H9 (cell line): ENCODE results near the gene FNDC8. TPM values are rescaled to one million over a fixed set of nuclear protein-coding genes. Genes with fewer than 3 reads are reported as not detected.
A peak's percentile ranks its signal among the peaks of the same experiment; 100 is the strongest.

Experiments used
- DNase-seq: peaks from one replicate; pipeline ENCODE4 v3.0.0-alpha.2; 2017
- H2AFZ ChIP-seq: one replicate; pipeline ENCODE4 v1.6.1; 2013; ENCODE audit warnings: mild to moderate bottlenecking, low read length, control low read depth, moderate library complexity
- H2AK5ac ChIP-seq: 2 replicates; pipeline ENCODE4 v1.6.1; 2013; ENCODE audit warnings: low read length, control low read depth, mixed read lengths; ENCODE audit not compliant: insufficient read length
- H2BK120ac ChIP-seq: one replicate; pipeline ENCODE4 v1.6.1; 2013; ENCODE audit warnings: low read depth, mild to moderate bottlenecking, low read length, control low read depth, inconsistent platforms; ENCODE audit not compliant: poor library complexity, severe bottlenecking
- H2BK12ac ChIP-seq: 2 replicates; pipeline ENCODE4 v1.6.1; 2013; ENCODE audit warnings: low read length, control low read depth, mixed read lengths, low read depth; ENCODE audit not compliant: insufficient read length
- H2BK15ac ChIP-seq: 2 replicates; pipeline ENCODE4 v1.6.1; 2013; ENCODE audit warnings: low read depth, low read length, control low read depth
- H2BK20ac ChIP-seq: one replicate; pipeline ENCODE4 v1.6.1; 2013; ENCODE audit warnings: low read depth, mild to moderate bottlenecking, low read length, control low read depth, inconsistent platforms; ENCODE audit not compliant: poor library complexity, severe bottlenecking
- H2BK5ac ChIP-seq: 2 replicates; pipeline ENCODE4 v1.6.1; 2013; ENCODE audit warnings: low read length, control low read depth, mixed read lengths; ENCODE audit not compliant: insufficient read length
- H3K14ac ChIP-seq: 2 replicates; pipeline ENCODE4 v1.6.1; 2013; ENCODE audit warnings: low read length, control low read depth; ENCODE audit not compliant: insufficient read depth
- H3K18ac ChIP-seq: 2 replicates; pipeline ENCODE4 v1.6.1; 2013; ENCODE audit warnings: low read depth, mild to moderate bottlenecking, mixed read lengths, low read length, control low read depth; ENCODE audit not compliant: insufficient read length
- H3K23ac ChIP-seq: 2 replicates; pipeline ENCODE4 v1.6.1; 2013; ENCODE audit warnings: low read length, control low read depth, mixed read lengths, low read depth; ENCODE audit not compliant: insufficient read length
- H3K23me2 ChIP-seq: 2 replicates; pipeline ENCODE4 v1.6.1; 2013; ENCODE audit warnings: low read depth, mild to moderate bottlenecking, mixed read lengths, low read length, control low read depth; ENCODE audit not compliant: insufficient read length, poor library complexity, severe bottlenecking
- H3K27ac ChIP-seq: 2 replicates; pipeline ENCODE4 v1.5.1; 2013; ENCODE audit warnings: low read length, control low read depth, mixed read lengths, low read depth; ENCODE audit not compliant: insufficient read length
- H3K27me3 ChIP-seq: 2 replicates; pipeline ENCODE4 v1.6.1; 2013; ENCODE audit warnings: low read length, control low read depth, inconsistent platforms; ENCODE audit not compliant: insufficient read depth
- H3K4ac ChIP-seq: 2 replicates; pipeline ENCODE4 v1.6.1; 2013; ENCODE audit warnings: low read depth, mild to moderate bottlenecking, control low read depth, inconsistent platforms, low read length, moderate library complexity
- H3K4me1 ChIP-seq: 2 replicates; pipeline ENCODE4 v1.6.1; 2013; ENCODE audit warnings: low read length, control low read depth, inconsistent platforms; ENCODE audit not compliant: insufficient read depth
- H3K4me2 ChIP-seq: 2 replicates; pipeline ENCODE4 v1.6.1; 2013; ENCODE audit warnings: low read length, control low read depth, mixed read lengths; ENCODE audit not compliant: insufficient read length, insufficient read depth
- H3K56ac ChIP-seq: 2 replicates; pipeline ENCODE4 v1.6.1; 2013; ENCODE audit warnings: low read depth, mild to moderate bottlenecking, mixed read lengths, low read length, control low read depth; ENCODE audit not compliant: insufficient read length
- H3K79me1 ChIP-seq: 2 replicates; pipeline ENCODE4 v1.6.1; 2013; ENCODE audit warnings: low read depth, mild to moderate bottlenecking, moderate library complexity, low read length, control low read depth, inconsistent platforms; ENCODE audit not compliant: insufficient read depth, poor library complexity, severe bottlenecking
- H3K79me2 ChIP-seq: 2 replicates; pipeline ENCODE4 v1.6.1; 2013; ENCODE audit warnings: low read length, control low read depth, inconsistent platforms; ENCODE audit not compliant: insufficient read depth
- H3K9ac ChIP-seq: 2 replicates; pipeline ENCODE4 v1.6.1; 2013; ENCODE audit warnings: low read length, control low read depth, mixed read lengths; ENCODE audit not compliant: insufficient read length; ENCODE audit errors: extremely low read depth
- H3K9me3 ChIP-seq: one replicate; pipeline ENCODE4 v1.6.1; 2013; ENCODE audit warnings: low read depth, low read length, inconsistent platforms; ENCODE audit not compliant: control insufficient read depth
- H3T11ph ChIP-seq: one replicate; pipeline ENCODE4 v1.6.1; 2013; ENCODE audit warnings: mild to moderate bottlenecking, low read length, control low read depth, inconsistent platforms
- H4K20me1 ChIP-seq: one replicate; pipeline ENCODE4 v1.6.1; 2013; ENCODE audit not compliant: control insufficient read depth, insufficient read length, insufficient read depth
- H4K5ac ChIP-seq: 2 replicates; pipeline ENCODE4 v1.6.1; 2013; ENCODE audit warnings: low read depth, mild to moderate bottlenecking, mixed read lengths, low read length, control low read depth; ENCODE audit not compliant: insufficient read length
- H4K8ac ChIP-seq: replicated peaks from 2 replicates; pipeline ENCODE4 v1.6.1; 2013; ENCODE audit warnings: low read length, control low read depth, mixed read lengths, low read depth; ENCODE audit not compliant: insufficient read length
- H4K91ac ChIP-seq: 2 replicates; pipeline ENCODE4 v1.6.1; 2013; ENCODE audit warnings: low read depth, mild to moderate bottlenecking, moderate library complexity, mixed read lengths, low read length, control low read depth; ENCODE audit not compliant: insufficient read length
- H3K27ac Mint-ChIP-seq, 3 experiments: 2 replicates in 2 of 3; 3 replicates in 1 of 3; pipeline ENCODE4 v1.8.0; 2020 to 2021; ENCODE audit warnings: mixed read lengths in 3 of 3, mild to moderate bottlenecking in 1 of 3, moderate library complexity in 1 of 3
- H3K27me3 Mint-ChIP-seq: 2 replicates; pipeline ENCODE4 v1.8.0; 2021; ENCODE audit warnings: low read depth, mild to moderate bottlenecking, moderate library complexity, mixed read lengths
- H3K36me3 Mint-ChIP-seq, 3 experiments: 2 replicates in 2 of 3; 3 replicates in 1 of 3; pipeline ENCODE4 v1.8.0; 2020 to 2021; ENCODE audit warnings: low read depth in 3 of 3, mixed read lengths in 3 of 3; ENCODE audit not compliant: insufficient read depth in 1 of 3
- H3K4me1 Mint-ChIP-seq, 2 experiments: 2 replicates each; pipeline ENCODE4 v1.8.0; 2020; ENCODE audit warnings: mixed read lengths in 2 of 2
- H3K4me3 Mint-ChIP-seq, 2 experiments: 2 replicates in 1 of 2; 3 replicates in 1 of 2; pipeline ENCODE4 v1.8.0; 2020 to 2021; ENCODE audit warnings: mild to moderate bottlenecking in 2 of 2, mixed read lengths in 2 of 2, moderate library complexity in 1 of 2
- H3K9me3 Mint-ChIP-seq, 2 experiments: 2 replicates in 1 of 2; 3 replicates in 1 of 2; pipeline ENCODE4 v1.8.0; 2020; ENCODE audit warnings: mild to moderate bottlenecking in 2 of 2, mixed read lengths in 2 of 2, moderate library complexity in 1 of 2
- WGBS: extraction: QIAGEN DNeasy Blood & Tissue Kit; methylation state at CpG from one replicate; pipeline ENCODE4 v1.1.7; 2013; ENCODE audit warnings: missing lambda C conversion rate, low lambda C conversion rate, mixed read lengths; ENCODE audit not compliant: insufficient read length; ENCODE audit errors: extremely low coverage; 5-methylcytosine and 5-hydroxymethylcytosine counted together
- total RNA-seq: library from RNA; stranded (reverse); gene quantifications from 2 replicates; pipeline ENCODE4 v1.2.1, GENCODE V29; 2021
- TF ChIP-seq, protein P1 (sequence below): fragments of 200-600 bp; sonication (generic); conservative IDR thresholded peaks from 3 replicates; pipeline ENCODE4 v1.8.0; 2021; ENCODE audit warnings: antibody characterized with exemption, mild to moderate bottlenecking

The FNDC8 gene
- total RNA-seq, 1 experiment from 2014 or later, result not detected

DNA sequence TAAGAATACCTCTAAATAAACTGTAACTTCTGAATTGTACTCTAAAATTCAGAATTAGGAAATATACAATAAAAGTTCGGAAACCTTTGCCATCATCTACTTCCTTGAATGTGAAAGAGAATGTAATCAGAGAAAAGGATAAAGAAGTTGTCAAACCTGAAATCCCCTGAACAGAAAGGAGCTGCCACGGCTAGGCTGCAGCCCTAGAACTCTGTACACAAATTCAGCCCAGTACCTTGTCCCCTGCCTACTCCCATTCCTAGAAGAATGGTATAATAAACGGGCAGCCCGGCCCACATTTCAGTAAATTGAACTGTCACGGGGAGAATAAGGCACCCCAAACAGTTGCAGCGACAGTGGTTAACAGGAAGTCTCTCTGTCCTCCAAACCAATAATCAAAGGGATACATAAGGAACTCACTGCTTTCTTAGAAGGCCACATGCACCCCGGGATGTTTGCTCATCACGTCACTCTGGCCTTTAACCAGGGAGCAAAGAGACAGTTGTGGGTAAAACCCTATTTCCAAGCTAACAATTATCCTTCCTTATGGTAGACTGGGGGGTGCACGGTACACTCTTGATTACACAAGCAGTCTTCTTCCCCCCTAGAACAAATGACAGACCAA lies 33.6 kb upstream of the FNDC8 start:
- no peak overlapping the region for H2BK20ac ChIP-seq

More for the DNA sequence above, 33.6 kb upstream of the FNDC8 start:
- H3K18ac ChIP-seq, result no peak overlapping the region
- no peak overlapping the region for H3K4ac ChIP-seq
- H3K56ac ChIP-seq, result no peak overlapping the region
- H2BK15ac ChIP-seq, result no peak overlapping the region
- no peaks in the 10 kb centered on the region; the same call in 1 of the 2 replicates for H3K27me3 Mint-ChIP-seq
- H3K4me2 ChIP-seq, result peak overlapping the region; percentile 87
- H2BK12ac ChIP-seq, result no peak overlapping the region
- H3K9me3 ChIP-seq, result no peaks in the 10 kb centered on the region
- H3T11ph ChIP-seq, result no peak overlapping the region
- H3K79me1 ChIP-seq, result no peaks in the 10 kb centered on the region
- H2AK5ac ChIP-seq, result no peak overlapping the region
- no peaks in the 10 kb centered on the region for H3K27me3 ChIP-seq
- H3K9me3 Mint-ChIP-seq, result no peaks in the 10 kb centered on the region
- H4K5ac ChIP-seq, result no peak overlapping the region
- no peaks in the 10 kb centered on the region for H4K20me1 ChIP-seq
- no peak overlapping the region for H3K14ac ChIP-seq
- no peak overlapping the region for H3K23ac ChIP-seq
- H4K8ac ChIP-seq, result no peak overlapping the region
- peaks cover 5% of the 10 kb centered on the region; the same call in 1 of the 2 replicates for H3K4me1 ChIP-seq
- no peak overlapping the region for H2BK120ac ChIP-seq
- no peak for DNase-seq
- H3K27ac Mint-ChIP-seq, result no peak overlapping the region; a peak in 1 of 7 replicates
- TF ChIP-seq, protein P1, sequence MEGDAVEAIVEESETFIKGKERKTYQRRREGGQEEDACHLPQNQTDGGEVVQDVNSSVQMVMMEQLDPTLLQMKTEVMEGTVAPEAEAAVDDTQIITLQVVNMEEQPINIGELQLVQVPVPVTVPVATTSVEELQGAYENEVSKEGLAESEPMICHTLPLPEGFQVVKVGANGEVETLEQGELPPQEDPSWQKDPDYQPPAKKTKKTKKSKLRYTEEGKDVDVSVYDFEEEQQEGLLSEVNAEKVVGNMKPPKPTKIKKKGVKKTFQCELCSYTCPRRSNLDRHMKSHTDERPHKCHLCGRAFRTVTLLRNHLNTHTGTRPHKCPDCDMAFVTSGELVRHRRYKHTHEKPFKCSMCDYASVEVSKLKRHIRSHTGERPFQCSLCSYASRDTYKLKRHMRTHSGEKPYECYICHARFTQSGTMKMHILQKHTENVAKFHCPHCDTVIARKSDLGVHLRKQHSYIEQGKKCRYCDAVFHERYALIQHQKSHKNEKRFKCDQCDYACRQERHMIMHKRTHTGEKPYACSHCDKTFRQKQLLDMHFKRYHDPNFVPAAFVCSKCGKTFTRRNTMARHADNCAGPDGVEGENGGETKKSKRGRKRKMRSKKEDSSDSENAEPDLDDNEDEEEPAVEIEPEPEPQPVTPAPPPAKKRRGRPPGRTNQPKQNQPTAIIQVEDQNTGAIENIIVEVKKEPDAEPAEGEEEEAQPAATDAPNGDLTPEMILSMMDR, result no peak
- H3K4me1 Mint-ChIP-seq, result peaks cover 48% of the 10 kb centered on the region in 2 experiments
- peak overlapping the region; percentile 66 for H3K9ac ChIP-seq
- no peak overlapping the region for H2BK5ac ChIP-seq
- peak overlapping the region; percentile 81 to 92 for H3K4me3 Mint-ChIP-seq
- no peak overlapping the region for H3K27ac ChIP-seq
- no CpG with 5 or more reads among the region's 9 CpGs for WGBS
- no peaks in the 10 kb centered on the region; the same call in 1 of the 2 replicates for H3K79me2 ChIP-seq
- no peak overlapping the region for H4K91ac ChIP-seq
- H2AFZ ChIP-seq, result no peak overlapping the region
- H3K23me2 ChIP-seq, result peaks cover 15% of the 10 kb centered on the region
- H3K36me3 Mint-ChIP-seq, result no peaks in the 10 kb centered on the region
